ENCODE results near the gene PALD1.

Gene PALD1

GRCh38 chr10:70478191-70479164 is at the start of gene PALD1:
Gene PALD1 (plus strand): TSS chr10:70478767. CDS start chr10:70525952, 47,185 bp downstream.
- no peak for FAIRE-seq

DNA sequence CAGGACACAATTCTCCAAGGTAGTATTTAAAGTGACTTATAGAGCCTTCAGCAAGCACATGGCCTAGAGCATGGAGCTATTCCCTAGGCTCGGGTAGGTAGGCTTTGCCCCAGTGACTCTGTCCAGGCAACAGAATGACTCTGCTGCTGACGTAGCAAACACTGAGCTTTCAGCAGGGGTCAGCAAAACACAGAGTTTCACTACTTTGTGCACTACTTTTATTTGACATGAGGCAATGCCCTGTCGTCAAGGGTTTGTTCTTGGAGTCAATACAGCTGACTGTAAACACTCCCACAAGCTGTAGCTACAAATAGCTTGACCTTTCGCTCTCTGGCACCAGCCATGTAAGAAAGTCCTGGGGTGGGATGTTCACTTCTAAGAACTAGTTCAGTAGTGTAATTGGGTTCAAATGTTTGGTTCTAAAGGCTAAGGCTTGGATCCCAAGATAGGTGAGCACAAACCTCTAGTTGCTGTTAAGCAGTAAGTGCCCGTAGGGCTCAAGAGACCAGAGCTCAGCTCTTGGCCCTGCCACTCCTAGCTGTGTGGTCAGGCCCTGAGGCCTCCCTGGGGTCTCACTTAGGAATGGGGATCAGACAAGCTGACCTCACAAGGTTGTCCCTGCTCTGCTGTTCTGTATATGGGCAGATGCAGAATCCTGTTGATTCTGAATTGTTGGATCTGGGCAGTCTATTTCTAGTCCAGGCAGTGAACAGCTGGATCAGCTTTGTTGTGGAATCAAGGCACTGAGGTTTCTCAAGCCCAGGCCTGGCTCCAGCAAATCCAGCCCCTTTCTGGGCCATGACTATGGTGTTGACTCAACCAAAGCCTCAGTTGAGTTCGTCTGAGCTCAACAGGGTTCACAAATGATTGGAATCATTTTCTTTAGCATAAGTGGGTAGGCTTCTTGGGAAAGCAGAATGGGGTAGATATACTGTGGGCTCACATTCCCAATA is 47.8 kb upstream of the PALD1 start:
- peak; percentile 85 for FAIRE-seq

- FAIRE-seq: no peak
Observed at GRCh38 chr10:70432101-70432500, 46.5 kb upstream of the PALD1 start.

DNA sequence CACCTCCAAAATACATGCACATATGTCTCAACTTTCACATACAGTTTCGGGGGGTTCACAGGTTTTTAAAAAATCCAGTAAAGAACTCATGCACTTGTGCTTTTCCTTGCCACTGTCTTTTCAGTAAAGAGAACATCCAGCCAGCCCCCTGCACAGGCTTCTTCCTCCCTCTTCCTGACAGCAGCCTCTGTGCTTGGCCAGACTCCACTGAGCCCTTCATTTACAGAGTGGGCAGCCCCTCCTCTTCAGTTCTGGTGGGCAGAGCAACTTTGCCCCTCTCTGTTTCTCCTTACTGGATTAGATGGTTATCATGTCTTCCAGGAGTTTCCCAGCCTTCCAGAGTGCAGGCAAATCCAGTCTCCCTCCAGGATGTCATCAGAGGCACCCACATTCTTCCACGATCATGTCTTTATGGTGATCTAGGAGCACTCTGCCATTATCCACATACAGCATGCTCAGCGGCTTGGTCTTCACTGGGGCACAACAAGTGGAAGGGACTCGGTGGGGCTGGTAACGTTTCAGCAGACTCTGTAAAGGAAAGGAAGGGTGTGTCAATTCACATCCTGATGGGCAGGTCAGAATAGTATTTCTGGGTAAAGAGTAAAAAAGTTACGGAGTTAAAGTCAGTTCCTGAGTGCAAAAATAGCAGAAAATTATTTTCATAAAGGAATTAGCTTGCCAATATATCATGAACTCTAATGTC is 45.9 kb upstream of the PALD1 start:
- no peak for FAIRE-seq

DNA sequence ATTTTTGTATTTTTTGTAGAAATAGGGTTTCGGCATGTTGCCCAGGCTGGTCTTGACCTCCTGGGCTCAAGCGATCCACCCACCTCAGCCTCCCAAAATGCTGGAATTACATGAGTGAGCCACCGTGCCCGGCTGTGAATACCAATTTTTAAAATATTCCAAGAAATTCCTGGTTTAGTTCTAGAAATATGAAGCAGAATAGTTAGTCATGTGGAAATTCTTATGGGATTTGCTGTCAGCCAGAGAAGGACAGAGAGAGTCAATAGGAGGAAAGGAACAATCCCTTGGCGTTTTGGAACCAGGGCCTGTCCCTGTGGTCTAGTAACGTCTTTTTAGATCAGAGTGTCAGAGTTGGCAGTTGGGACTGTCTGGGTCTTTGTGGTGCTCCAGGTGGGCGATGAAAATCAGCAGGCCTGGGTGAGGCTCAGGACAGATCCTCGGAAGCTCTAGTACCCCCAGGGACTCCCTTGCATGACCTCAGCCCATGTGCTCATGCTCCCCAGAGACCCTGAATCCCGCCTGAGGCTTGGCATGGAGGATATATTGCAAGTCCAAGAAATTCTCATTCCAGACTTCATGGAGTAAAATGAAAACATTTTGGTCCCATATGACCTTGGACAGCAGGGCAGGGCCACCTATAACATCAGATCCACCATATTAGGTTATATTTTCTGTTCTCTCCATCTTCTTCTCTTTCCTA is 44.8 kb upstream of the PALD1 start:
- no peak for FAIRE-seq

DNA sequence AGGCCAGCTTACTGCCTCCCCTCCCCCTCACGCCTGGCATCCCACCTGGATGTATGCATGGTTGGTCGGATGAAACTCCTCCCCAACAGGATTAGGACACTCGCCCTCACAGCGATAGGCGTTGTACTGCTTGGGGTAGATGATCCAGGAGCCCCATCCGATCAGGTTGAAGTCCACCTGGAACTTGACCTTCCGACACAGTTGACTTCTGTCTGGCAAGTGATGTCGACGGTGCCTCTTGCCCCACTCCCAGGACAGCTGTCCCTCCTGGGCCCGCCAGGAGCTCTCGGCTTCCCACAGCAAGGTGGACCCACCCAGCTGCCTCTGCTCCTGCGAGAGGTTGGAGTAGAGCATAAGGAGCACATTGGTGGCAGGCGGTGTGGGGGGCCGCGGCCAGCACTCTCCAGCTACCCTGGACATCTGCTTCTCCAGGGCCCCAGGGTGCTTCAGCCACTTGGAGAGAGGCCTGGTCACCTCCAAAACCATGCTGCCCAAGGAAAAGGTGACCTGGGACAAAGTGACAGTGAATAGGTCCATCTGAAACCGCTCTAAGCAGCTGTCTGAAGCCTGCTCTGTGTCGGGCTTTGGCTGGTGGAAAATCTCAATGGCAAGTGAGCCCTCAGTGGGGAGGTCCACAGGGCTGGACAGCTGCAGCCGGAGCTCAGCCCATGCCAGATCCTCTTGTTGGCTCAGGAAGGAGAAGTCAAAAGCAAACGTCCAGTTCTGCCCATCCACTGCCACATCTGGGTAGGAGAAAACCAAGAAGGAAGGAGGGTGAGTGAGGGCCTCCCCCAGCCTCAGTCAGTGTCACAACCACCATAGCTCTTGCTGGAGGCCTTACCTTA is 43.1 kb upstream of the PALD1 start:
- no peak for FAIRE-seq

DNA sequence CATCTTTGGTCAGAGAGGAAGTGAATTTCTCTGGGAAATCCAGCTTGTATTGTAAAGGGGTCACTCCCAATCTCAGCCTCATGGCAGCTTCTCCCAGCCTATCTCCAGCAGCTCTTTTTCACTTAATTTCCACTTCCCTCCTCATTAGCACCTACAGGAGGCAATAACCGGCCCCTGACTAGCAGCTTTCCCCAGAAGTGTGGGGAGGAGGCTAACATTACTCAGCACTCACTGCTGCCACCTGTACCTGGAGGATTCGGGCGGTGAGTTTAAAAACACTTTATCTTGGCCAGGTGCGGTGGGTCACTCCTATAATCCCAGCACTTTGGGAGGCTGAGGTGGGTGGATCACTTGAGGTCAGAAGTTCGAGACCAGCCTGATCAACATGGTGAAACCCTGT is 40.8 kb upstream of the PALD1 start:
- no peak for FAIRE-seq

- no peak for FAIRE-seq
Observed at GRCh38 chr10:70440296-70441160, 38.0 kb upstream of the PALD1 start.

GRCh38 chr10:70441161-70441894 is 37.2 kb upstream of the PALD1 start, which contains the start of gene NODAL:
Gene NODAL (minus strand): TSS chr10:70441681. CDS start chr10:70441667, 14 bp downstream.
- no peak for FAIRE-seq

DNA sequence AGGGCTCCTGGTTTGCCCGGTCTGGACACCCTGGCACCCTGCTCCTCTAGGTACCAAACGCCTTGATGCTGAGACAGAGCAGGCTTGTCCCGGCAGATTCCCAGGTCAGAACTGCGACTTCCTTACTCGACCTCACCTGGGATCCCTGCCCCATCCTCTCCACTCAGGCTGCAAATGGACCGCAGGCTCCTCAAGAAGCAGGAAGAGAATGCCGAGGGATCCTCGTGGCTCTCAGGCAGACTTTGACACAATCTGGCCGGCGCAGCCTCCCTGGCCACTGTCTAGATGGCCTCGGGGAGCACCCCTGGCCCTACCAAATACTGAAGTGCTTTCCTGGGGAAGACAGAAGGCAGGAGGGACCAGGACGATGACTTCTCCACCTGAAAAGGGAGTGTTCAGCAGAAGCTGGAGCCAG is 36.7 kb upstream of the PALD1 start:
- no peak for FAIRE-seq

DNA sequence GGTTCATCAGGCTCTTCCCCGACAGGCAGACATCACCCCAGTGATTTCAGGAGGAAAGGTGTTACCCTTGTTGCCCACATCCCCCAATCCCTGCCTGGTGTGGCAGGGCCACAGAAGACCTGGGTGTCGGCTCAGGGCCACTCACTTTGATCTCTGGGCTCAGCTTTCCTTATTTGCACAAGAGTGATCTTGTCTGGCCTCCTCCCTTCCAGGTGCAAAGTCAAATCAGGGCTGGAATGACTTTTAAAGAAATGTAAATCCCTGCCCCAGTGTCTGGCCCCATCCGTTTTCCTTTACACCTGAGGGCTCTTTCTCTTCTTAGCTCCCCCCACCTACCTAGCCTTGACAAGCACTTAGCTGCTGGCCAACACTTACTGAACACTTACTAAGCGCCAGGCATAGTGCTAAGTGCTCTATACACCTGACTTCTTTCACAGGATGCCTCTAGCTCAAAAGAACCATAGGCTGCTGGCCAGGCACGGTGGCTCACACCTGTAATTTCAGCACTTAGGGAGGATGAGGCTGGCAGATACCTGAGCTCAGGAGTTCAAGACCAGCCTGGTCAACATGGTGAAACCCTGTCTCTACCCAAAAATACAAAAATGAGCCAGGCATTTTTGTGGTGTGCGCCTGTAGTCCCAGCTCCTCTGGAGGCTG is 36.1 kb upstream of the PALD1 start:
- FAIRE-seq: no peak

DNA sequence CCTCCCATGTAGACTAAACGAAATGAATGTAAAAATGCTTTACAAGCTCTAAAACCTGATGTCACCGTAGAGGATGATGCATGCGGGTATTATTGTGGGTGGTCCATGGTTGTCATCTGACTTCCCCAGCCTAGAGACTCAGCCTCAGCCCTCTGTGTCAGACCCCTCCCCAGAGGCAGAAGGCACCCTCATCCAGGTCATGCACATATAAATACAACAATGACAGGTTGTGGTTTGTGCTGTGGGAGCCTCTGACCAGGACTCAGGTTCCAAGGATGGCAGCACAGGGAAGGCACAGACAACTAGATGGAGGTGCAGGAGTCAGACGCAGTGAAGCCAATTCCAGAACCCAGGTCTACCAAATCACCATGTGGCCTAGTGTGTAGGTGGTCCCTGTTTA is 33.8 kb upstream of the PALD1 start:
- FAIRE-seq: no peak

GRCh38 chr10:70445718-70446657 is 32.6 kb upstream of the PALD1 start:
- FAIRE-seq: no peak

DNA sequence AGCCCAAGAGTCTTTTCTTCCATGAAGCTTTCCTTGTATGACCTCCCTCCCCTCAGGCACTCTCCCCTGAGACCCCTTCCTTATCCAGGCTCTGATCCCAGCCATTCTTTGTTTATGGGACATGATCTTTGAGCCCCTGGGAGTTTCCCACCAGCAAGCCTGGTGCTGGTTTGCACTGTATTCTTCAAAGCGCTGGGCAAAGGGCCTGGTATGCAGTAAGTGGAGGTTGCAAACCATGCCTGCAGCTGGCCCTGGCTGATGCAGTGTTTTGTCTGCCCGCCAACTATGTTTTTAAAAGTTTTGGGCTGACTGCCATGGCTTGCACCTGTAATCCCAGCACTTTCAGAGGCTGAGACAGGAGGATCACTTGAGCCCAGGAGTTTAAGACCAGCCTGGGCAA is 30.3 kb upstream of the PALD1 start:
- no peak for FAIRE-seq

DNA sequence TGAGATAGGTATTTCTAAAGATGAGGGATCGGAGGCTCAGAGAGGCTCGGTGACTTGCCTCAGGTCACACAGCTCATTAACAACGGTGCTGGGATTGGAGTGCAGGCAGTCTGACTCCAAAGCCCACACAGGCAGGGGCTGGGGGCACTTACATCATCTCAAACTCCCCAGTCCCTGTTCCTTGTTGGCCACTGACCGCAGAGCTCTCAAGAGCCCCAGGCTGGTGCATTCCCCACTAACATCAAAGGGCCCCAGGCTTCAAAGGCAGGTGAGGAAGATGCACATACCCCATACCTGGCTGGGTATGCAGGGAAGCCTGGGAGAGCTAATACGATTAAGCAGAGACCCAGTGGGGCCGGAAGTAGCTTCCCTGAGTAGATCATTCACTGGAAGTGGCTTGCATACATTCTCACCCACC is 23.3 kb upstream of the PALD1 start:
- FAIRE-seq: no peak

DNA sequence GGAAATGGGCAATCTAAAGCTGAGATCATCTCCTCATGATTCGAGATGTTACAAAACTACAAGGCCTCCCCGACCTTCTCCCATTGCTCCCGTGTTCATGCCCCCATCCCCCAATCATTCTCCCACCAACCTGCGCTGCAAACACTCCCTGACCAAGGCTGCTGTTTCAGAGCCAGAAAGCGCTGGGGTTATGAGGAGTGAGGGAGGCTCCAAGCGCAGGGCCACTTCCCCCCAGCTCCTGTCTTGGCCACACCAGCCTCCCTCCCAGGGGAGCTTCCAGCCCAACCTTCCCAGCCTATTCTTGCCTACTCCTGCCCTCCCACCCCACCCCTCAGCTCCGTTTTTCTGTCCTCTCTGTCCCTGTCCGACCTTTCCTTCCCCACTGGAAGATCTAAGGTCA is 22.4 kb upstream of the PALD1 start:
- FAIRE-seq: no peak

GRCh38 chr10:70457759-70458305 is 20.7 kb upstream of the PALD1 start:
- no peak for FAIRE-seq
